Activated CD8-positive, alpha-beta memory T cell treated with anti-CD3 and anti-CD28 coated beads, Interleukin-2, amount 50 U/mL, for 24 hours (primary cell): ENCODE results near the gene CEP120.
"Not testable (repeated sequence)": the region's sequence is repeated elsewhere in the genome, so short reads cannot be mapped to it uniquely, and the experiment has no call there.

ENCODE experiments used
- DNase-seq: peaks from one replicate; pipeline ENCODE4 v3.0.0-alpha.2; 2020; ENCODE audit errors: extremely low read depth

CEP120 gene

DNA sequence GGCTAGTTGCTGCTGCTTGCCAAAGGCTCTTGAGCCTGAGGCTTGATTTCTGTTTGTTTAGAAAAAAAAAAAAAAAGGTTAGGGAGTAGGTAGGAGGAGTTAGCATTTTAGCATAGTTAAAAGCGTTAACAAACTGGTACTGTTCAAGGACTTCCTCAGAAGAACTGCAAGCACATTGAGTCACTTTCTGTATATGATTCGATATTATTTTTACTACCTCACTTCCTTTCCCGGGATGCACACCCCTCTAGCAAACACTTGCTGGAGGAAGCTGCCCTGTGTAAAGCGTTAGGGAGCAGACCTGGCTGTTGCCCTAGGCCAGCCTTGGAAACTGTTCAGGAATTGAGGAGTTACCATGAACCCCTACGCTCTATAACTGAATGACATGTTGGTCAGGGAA, 15.7 kb upstream of the CEP120 start:
- no peak for DNase-seq

GRCh38 chr5:123438244-123438643, 15.0 kb upstream of the CEP120 start:
- DNase-seq, result no peak

- no peak for DNase-seq
Measured at GRCh38 chr5:123436201-123436600, 13.0 kb upstream of the CEP120 start.

DNA sequence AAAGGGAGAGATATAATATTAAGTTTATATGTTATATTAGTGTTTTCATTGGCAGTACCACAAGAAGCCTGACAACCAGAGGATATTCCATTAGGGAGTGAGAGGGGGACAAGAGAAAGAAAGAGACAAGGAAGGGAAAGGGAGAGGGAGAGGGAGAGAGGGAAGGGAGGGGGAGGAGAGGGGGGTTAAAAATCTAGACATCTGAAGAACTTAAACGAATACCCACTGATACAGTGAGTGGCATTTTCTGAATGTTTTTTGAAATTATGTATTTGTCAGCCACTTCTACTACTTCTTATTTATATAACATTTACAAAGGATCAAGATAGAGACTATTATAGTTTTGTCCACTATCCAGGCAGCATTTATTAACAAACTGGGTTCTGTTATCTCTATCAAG, 11.6 kb upstream of the CEP120 start:
- no peak for DNase-seq

DNA sequence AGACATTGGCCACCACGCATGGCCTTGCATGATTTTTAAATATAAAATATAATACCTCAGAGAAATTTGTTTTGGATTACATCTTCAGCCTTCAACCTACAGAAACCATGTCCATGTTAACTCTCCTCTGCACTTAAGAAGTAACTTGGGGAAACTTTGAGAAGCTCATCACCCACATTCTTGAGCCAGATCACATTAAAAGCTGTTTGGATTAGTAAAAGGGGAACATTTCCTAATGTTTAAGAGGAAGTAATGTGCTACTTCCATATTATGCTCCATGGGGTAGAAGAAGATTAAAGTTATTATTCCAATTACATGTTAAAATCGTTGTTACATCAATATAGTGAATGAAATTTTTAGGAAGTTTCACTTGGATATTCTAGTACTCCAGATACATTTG, 10.4 kb upstream of the CEP120 start:
- DNase-seq, result no peak

DNA sequence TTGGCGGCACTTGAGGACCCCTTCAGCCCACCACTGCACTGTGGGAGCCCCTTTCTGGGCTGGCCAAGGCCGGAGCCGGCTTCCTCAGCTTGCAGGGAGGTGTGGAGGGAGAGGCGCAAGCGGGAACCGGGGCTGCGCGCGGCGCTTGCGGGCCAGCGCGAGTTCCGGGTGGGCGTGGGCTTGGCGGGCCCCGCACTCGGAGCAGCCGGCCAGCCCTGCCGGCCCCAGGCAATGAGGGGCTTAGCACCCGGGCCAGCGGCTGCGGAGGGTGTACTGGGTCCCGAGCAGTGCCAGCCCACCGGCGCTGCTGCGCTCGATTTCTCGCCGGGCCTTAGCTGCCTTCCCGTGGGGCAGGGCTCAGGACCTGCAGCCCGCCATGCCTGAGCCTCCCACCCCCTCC, 7.2 kb upstream of the CEP120 start:
- DNase-seq, result not testable (repeated sequence)

- DNase-seq, result no peak
Measured at GRCh38 chr5:123429993-123430392, 6.8 kb upstream of the CEP120 start.

- no peak for DNase-seq
Measured at GRCh38 chr5:123429221-123429954, 6.2 kb upstream of the CEP120 start.

GRCh38 chr5:123428521-123429220, 5.5 kb upstream of the CEP120 start:
- DNase-seq, result no peak

GRCh38 chr5:123427281-123427680, 4.1 kb upstream of the CEP120 start:
- no peak for DNase-seq

DNA sequence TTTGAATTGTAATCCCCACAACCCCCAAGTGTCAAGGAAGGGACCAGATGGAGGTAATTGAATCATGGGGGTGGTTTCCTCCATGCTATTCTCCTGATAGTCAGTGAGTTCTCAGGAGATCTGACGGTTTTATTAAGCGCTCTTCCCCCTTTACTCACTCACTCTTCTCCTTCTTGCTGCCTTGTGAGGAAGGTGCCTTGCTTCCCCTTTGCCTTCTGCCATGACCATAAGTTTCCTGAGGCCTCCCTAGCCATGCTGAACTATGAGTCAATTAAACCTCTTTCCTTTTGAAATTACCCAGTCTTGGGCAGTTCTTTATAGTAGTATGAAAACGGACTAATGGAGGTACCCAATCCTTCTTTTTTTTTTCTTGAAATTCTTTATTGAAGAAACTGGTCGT, 2.2 kb upstream of the CEP120 start:
- no peak for DNase-seq

- DNase-seq, result no peak
Measured at GRCh38 chr5:123422433-123423277, 548 bp downstream of the CEP120 start.

DNA sequence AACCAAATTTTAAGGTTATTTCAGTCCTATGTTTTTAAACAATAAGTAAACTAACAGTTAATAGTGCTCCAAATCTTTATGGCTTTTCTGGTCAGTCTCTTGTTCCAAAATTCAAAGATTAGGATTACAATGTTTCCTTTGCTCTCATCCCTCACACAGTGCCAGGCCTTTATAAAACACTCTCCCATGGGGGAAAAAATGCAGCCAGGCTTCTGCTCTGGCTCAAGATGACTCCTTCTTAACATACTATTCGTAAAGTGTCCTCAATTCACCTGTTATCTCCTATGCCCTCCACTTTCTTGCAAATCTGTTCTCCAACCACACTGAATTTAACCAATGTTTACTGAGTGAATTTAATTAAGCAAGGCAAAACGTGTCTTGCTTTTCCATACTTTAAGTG, 1.4 kb downstream of the CEP120 start:
- no peak for DNase-seq

DNA sequence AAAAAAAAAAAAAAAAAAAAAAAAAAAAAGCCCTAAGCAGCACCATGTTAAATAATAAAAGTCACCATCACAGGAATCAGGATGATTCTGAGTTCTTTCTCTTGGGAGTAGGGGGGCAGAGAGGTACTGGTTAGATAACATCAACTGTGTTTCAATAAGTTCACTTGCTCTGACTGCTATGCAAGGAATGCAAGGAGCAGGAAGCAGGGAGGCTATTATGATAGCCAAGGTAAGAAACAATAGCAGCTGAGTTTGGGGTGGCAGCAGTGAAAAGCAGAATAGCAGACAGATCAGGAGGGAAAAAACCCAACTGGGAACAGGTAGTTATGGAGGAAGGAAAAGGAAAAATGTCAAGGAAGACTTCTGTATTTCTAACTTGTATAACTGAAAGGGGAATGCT, 8.2 kb downstream of the CEP120 start:
- DNase-seq, result no peak

GRCh38 chr5:123412206-123412605, 11.0 kb downstream of the CEP120 start:
- no peak for DNase-seq

GRCh38 chr5:123401999-123402398, 21.2 kb downstream of the CEP120 start:
- not testable (repeated sequence) for DNase-seq

- no peak for DNase-seq
Measured at GRCh38 chr5:123401320-123401719, 21.9 kb downstream of the CEP120 start.

- not testable (repeated sequence) for DNase-seq
Measured at GRCh38 chr5:123400870-123401291, 22.3 kb downstream of the CEP120 start.

DNA sequence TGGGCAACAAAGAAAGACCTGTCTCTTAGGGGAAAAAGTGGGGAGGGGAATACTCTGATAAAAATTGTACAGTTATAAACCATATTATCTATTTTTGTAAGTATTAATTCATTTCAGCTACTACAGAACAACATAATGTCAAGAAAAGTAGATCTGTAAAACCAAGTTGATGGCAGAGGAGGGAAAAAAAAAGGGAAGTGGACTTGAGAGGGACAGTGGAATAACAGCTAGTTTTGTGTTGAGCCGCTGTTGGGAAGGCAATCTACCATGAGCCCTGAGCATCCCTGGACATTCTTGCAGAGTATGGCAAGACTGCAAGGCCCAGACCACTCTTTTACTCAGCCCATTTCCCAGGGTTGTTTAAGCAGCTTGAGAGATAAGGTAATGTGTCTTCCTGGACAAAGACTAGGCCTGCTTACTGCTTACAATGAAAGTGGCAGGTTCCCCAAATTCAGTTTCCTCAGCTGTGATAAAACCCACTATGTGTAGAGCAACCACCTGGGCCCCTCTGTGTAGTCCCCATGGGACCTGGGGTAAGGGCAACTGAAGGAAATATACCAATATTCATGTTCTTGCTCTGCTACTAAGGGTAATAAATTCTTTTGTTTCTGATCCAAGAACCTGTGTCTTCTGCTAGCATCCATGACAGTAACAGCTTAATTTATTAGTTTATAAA, 25.0 kb downstream of the CEP120 start:
- no peak for DNase-seq

DNA sequence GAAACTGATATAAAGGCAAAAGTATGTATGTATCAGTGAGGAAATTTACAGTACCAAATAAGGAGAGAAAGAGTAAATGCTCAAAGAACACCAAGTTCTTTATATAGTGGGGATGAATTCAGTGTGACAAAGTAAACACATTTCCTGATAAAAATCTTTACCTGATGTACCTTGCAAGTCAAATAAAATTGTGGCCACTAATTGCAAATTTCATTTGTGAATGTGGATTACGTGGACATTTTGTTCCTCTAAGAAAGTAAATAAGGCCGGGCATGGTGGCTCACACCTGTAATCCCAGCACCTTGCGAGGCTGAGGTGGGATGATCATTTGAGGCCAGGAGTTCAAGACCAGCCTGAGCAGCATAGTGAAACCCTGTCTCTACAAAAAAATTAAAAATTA, 25.7 kb downstream of the CEP120 start:
- DNase-seq, result no peak

- DNase-seq, result no peak
Measured at GRCh38 chr5:123391009-123391408, 32.2 kb downstream of the CEP120 start.

DNA sequence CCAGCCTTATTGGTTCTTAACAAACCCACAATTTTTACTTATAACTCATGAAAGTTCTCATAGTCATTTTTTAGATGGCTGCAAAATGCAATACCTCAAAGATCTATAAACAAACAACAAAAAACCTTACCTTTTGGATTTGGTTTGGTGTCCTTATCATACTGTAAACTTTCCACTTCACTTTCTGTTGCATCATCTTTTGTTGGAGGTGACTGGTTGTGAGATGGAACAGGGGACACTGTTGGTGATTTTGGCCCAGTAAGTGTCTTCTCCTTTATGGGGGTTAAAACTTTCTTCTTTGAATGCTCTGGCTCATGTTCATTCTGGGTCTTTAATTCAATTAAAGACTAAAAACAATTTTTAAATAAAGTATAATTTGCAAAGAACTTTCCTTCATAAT, 33.4 kb downstream of the CEP120 start:
- DNase-seq, result no peak
